ENCODE measurements around the gene SEMA5A.

DNA sequence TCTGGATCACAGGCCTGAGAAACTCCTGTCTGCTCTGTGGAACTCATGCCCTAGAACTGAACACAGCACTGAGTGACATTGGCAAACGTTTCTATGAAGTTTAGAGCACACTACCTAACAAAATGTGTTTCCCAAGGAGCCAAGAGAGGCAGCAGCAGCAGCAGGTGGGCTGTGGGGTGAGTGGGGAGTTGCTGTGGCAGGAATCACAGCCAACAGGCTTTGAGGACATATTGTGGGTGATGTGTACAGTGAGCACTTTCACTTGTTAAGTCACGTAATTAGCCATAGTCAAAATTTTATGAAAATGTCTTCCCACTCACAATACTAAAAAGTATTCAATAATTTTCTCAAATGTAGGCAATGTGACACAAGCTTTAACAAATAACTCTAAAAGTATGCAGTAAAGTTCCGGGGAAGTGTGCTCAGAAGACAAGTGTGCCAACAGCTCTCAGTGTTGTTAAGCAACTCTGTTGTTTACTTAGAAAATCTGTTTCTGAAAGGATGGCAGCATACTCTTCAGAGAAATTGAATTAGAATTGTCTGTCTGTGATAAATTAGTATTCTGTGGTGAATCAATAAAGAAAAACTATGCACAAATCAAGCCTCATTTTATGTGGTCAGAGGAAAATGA is 482.1 kb downstream of the SEMA5A start:
- TF ChIP-seq CTCF (IDR thresholded peaks at IDR 0.05; ENCODE audit: insufficient read depth, low read length) (no peak), POLR2AphosphoS5 (IDR thresholded peaks at IDR 0.05; ENCODE audit: low read depth) (no peak), REST (IDR thresholded peaks at IDR 0.05; ENCODE audit: insufficient replicate concordance, low read depth) (no peak), SPI1 (IDR thresholded peaks at IDR 0.05; ENCODE audit: borderline replicate concordance, low read depth) (no peak)
